ENCODE measurements around the gene CELSR2.

CELSR2 gene

GRCh38 chr1:109252167-109252892 is 3.0 kb downstream of the CELSR2 start:
- DNase-seq, result no peak

GRCh38 chr1:109252893-109253802 is 3.8 kb downstream of the CELSR2 start:
- DNase-seq, result no peak

- DNase-seq, result no peak
These were observed 4.7 kb downstream of the CELSR2 start for GRCh38 chr1:109253803-109254620.

- no peak for DNase-seq
These were observed 5.3 kb downstream of the CELSR2 start for GRCh38 chr1:109254621-109255096.

DNA sequence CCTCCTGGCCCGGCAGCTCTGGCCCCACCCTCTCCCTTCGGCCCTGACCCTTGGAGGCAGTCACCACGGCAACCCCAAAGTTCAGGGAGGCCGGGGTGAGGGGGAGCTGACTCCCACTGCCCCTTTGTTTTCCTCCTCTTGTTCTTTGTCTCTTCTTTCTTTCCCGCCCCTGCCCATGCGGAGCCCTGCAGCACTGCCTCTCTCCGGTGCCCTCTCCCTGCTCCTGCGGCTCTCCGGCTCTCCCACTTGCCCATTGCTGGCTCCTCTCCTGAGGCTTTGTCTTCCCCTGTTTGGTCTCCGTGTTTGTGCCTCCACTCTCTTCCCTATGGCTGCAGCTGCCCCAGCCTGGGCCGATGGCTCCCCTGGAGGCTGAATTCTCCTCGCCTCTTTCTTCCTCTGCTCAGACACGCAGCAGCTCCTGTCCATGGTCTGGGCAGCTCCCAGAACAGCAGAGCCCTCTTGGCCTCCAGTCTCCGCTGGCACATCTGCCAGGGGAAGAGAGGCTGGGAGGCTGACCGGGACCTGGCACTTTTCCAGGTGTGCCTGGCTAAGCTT is 5.8 kb downstream of the CELSR2 start:
- no peak for DNase-seq

DNA sequence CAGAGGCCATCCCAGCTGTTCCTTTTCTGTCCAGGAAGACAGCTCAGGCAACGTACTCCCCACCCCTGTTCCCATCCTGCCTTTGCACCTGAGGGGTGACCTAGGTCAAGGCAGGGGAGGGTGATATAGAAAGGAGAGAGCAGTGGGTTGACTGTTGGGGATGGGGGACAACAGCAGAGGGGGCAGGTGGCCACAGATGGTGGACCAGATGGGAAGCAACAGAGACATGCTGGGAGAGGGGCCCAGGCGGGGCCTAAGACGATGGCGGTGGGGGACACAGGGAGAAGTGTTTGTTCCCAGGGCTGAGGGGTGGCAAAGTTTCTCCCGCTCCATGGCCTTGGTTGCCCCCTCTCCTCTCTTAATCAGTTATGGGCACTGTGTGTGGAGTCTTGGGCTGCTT is 6.3 kb downstream of the CELSR2 start:
- DNase-seq, result no peak

GRCh38 chr1:109256085-109256484 is 6.7 kb downstream of the CELSR2 start:
- no peak for DNase-seq

GRCh38 chr1:109256971-109257681 is 7.8 kb downstream of the CELSR2 start:
- no peak for DNase-seq

DNA sequence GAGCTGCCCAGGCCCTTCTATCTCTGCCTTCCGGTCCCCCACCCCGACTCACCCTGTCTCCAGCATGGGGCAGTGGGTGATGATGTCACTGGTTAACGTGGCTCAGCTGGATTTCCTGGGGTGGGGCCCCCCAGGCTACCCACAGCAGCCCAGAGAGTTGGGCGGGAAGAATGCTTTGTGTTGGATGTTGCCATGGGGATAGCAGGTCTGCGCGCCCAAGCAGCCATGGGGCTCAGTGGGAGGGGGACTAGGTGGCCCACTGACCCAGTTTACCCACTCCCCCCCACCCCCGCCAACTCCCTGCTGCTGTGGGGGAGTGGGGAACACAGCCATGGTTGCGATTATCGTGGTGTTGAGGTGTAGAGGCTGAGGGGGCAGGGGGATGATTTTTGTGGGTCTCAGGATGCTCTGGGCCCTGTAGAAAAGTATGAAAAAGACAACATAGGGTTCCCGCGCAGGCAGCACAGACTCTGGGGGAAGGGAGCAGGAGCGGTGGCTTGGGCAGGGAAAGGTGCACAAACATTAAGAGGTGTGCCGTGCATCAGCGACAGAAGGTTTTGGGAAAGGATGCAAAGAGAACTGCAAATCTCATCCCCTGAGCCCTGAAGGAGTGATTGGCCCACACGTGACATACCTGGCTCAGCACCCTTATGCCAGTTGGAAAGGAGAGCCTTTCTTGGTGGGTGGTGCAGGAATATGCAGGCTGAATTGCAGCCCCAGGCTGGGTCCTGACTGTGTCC is 8.5 kb downstream of the CELSR2 start:
- no peak for DNase-seq

- DNase-seq, result no peak
These were observed 9.4 kb downstream of the CELSR2 start for GRCh38 chr1:109258481-109259466.

- no peak for DNase-seq
These were observed 10.6 kb downstream of the CELSR2 start for GRCh38 chr1:109259674-109260557.

DNA sequence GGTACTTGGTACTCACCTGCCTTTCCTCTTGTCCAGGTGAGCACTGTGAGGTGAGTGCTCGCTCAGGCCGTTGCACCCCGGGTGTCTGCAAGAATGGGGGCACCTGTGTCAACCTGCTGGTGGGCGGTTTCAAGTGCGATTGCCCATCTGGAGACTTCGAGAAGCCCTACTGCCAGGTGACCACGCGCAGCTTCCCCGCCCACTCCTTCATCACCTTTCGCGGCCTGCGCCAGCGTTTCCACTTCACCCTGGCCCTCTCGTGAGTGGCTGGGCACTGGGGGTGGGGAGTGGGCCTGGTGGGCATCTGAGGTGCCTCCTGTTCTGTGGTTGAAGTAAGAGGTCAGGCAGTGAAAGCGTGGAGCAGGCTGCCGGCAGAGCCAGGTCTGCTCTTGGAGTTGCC is 11.7 kb downstream of the CELSR2 start:
- DNase-seq, result no peak

GRCh38 chr1:109261578-109261977 is 12.2 kb downstream of the CELSR2 start:
- DNase-seq, result no peak

GRCh38 chr1:109262231-109263055 is 13.1 kb downstream of the CELSR2 start:
- DNase-seq, result no peak

GRCh38 chr1:109263234-109263596 is 13.9 kb downstream of the CELSR2 start:
- DNase-seq, result no peak

DNA sequence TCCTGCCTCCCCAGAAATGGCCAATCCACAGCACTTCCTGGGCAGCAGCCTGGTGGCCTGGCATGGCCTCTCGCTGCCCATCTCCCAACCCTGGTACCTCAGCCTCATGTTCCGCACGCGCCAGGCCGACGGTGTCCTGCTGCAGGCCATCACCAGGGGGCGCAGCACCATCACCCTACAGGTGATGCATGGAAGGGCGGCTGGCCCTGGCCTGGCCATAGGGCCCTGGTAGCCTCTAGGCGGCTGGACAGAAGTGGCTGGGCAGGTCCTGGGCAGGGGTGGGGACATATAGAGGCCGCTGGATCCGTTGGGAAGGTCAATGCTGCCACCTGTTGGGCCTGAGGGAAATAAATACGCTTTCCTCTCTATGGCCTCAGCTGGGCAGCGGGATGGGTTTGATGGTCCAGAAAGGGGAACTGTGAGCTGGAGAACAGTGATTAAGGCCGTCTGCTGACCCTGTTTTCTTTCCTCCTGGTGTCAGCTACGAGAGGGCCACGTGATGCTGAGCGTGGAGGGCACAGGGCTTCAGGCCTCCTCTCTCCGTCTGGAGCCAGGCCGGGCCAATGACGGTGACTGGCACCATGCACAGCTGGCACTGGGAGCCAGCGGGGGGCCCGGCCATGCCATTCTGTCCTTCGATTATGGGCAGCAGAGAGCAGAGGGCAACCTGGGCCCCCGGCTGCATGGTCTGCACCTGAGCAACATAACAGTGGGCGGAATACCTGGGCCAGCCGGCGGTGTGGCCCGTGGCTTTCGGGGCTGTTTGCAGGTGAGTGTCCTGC is 14.4 kb downstream of the CELSR2 start:
- no peak for DNase-seq

- DNase-seq, result no peak
These were observed 15.0 kb downstream of the CELSR2 start for GRCh38 chr1:109264379-109264755.
